Measurements from ENCODE around the gene CLASP1.
"Not testable (repeated sequence)": the region's sequence is repeated elsewhere in the genome, so short reads cannot be mapped to it uniquely, and the experiment has no call there.

The CLASP1 gene

GRCh38 chr2:121386707-121387106 is 262.6 kb downstream of the CLASP1 start:
- Mint-ChIP-seq H3K36me3 (ENCODE audit: low read depth) (peaks cover 50% of the 10 kb centered on the region), H3K27ac (no peak overlapping the region), H3K27me3 (no peaks in the 10 kb centered on the region), H3K9me3 (no peaks in the 10 kb centered on the region), H3K4me1 (ENCODE audit: low read depth) (peaks cover 3% of the 10 kb centered on the region), H3K4me3 (no peak overlapping the region)

- Mint-ChIP-seq H3K4me3 (no peak overlapping the region), H3K9me3 (no peaks in the 10 kb centered on the region), H3K4me1 (ENCODE audit: low read depth) (peaks cover 3% of the 10 kb centered on the region), H3K36me3 (ENCODE audit: low read depth) (peaks cover 51% of the 10 kb centered on the region), H3K27ac (no peak overlapping the region), H3K27me3 (no peaks in the 10 kb centered on the region)
Measured at GRCh38 chr2:121386102-121386501, 263.2 kb downstream of the CLASP1 start.

DNA sequence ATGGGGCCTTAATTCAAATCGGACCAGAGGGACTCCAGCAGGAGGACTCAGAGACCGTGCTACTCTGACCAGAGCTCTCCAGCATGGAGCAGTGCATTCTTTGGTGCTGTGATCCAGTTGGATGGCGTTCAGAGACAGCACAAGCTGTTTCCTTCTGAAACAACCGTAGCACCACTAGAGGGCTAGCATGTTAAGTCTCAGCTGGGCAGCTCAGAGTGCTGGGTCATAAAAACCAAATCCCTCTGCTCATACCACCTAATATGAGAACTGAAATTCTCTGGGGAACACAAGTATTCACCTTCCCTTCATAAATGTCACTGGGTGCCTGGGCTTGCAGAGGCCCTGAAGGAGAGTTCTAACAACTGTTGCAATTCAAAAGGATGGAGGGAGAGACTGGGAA is 266.5 kb downstream of the CLASP1 start:
- Mint-ChIP-seq H3K4me1 (ENCODE audit: low read depth) (peaks cover 3% of the 10 kb centered on the region), H3K36me3 (ENCODE audit: low read depth) (peaks cover 82% of the 10 kb centered on the region), H3K4me3 (no peak overlapping the region), H3K9me3 (no peaks in the 10 kb centered on the region), H3K27me3 (no peaks in the 10 kb centered on the region), H3K27ac (peak overlapping the region; percentile 56)

- Mint-ChIP-seq H3K27ac (peak overlapping the region; percentile 36), H3K9me3 (no peaks in the 10 kb centered on the region), H3K4me3 (no peak overlapping the region), H3K36me3 (ENCODE audit: low read depth) (peaks cover 91% of the 10 kb centered on the region), H3K27me3 (no peaks in the 10 kb centered on the region), H3K4me1 (ENCODE audit: low read depth) (no peaks in the 10 kb centered on the region)
Measured at GRCh38 chr2:121377646-121378045, 271.6 kb downstream of the CLASP1 start.

- peaks cover 91% of the 10 kb centered on the region for H3K36me3 Mint-ChIP-seq (ENCODE audit: low read depth)
Measured at GRCh38 chr2:121376535-121377250, 272.6 kb downstream of the CLASP1 start.

GRCh38 chr2:121375621-121376159 is 273.6 kb downstream of the CLASP1 start:
- H3K27me3 Mint-ChIP-seq, result no peaks in the 10 kb centered on the region
- H3K9me3 Mint-ChIP-seq, result no peaks in the 10 kb centered on the region
- no peak overlapping the region for H3K27ac Mint-ChIP-seq
- H3K36me3 Mint-ChIP-seq (ENCODE audit: low read depth), result peaks cover 86% of the 10 kb centered on the region
- H3K4me1 Mint-ChIP-seq (ENCODE audit: low read depth), result no peaks in the 10 kb centered on the region
- no peak overlapping the region for H3K4me3 Mint-ChIP-seq

More at GRCh38 chr2:121376535-121377250, 272.6 kb downstream of the CLASP1 start:
- no peaks in the 10 kb centered on the region for H3K9me3 Mint-ChIP-seq
- H3K4me1 Mint-ChIP-seq (ENCODE audit: low read depth), result no peaks in the 10 kb centered on the region
- H3K27me3 Mint-ChIP-seq, result no peaks in the 10 kb centered on the region
- no peak overlapping the region for H3K4me3 Mint-ChIP-seq
- H3K27ac Mint-ChIP-seq, result no peak overlapping the region

- H3K4me3 Mint-ChIP-seq; H3K9me3 Mint-ChIP-seq; H3K27ac Mint-ChIP-seq; H3K27me3 Mint-ChIP-seq; H3K4me1 Mint-ChIP-seq (ENCODE audit: low read depth): not testable (repeated sequence)
- peaks cover 75% of the 10 kb centered on the region for H3K36me3 Mint-ChIP-seq (ENCODE audit: low read depth)
Measured at GRCh38 chr2:121374412-121375075, 274.7 kb downstream of the CLASP1 start.

DNA sequence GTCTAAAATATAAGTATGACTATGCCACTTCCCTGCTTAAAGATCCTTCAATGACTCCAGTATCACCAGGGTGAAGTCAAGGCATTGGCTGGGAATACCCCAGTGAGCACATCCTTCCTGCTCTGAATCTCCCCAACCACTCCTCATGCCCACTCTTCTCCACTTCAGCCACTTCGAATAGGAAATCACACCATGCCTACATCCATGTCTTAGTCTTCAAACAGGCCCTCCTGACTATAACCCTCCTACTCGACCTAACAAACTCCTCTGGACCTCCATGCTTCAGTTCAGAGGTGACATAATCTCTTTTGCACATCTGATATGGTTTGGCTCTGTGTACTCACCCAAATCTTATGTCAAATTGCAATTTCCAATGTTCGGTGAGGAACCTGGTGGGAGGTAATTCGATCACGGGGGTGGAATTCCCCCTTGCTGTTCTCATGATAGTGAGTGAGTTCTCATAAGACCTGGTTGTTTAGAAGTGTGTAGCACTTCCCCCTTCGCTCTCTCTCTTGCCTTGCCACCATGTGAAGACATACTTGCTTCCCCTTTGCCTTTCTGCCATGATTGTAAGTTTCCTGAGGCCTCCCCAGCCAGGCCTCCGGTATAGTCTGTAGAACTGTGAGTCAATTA is 276.4 kb downstream of the CLASP1 start:
- Mint-ChIP-seq H3K36me3 (ENCODE audit: low read depth) (peaks cover 69% of the 10 kb centered on the region), H3K27me3 (no peaks in the 10 kb centered on the region), H3K9me3 (no peaks in the 10 kb centered on the region), H3K4me1 (ENCODE audit: low read depth) (no peaks in the 10 kb centered on the region), H3K27ac (peak overlapping the region; percentile 46), H3K4me3 (no peak overlapping the region)

DNA sequence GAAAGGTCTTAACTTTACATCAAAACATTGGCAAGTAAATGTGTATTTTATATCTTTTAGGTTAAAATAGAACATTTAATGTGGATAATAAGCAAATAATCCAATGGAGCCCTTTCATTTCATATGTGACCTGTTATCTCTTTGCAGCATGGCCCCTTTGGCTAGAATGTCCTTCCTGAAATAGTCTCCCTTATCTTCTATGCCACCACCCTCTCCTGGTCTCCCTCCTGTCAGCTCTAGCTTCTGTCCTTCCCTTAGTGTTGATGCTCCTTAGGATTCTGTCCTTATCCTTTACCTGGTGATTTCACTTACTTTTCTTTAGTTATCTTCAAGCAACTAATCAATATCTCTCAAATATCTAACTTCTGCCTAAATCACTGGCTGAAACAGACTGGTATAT is 277.2 kb downstream of the CLASP1 start:
- Mint-ChIP-seq H3K36me3 (ENCODE audit: low read depth) (peaks cover 69% of the 10 kb centered on the region), H3K9me3 (no peaks in the 10 kb centered on the region), H3K4me3 (no peak overlapping the region), H3K27ac (no peak overlapping the region), H3K27me3 (no peaks in the 10 kb centered on the region), H3K4me1 (ENCODE audit: low read depth) (no peaks in the 10 kb centered on the region)

DNA sequence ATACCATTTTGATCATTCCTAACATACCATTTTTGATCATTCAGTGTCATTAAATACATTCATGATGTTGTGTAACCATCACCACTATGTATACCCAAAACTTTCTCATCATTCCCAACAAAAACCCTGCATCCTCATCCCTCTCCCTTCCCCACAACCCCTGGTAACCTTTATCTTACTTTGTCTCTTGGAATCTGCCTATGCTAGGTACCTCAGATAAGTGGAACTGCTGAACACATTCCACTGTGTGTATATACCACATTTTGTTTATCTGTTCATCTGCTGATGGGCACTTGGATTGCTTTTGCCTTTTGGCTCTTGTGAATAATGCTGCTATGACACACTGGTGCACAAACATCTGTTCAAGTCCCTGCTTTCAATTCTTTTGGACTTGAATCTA is 280.4 kb downstream of the CLASP1 start:
- Mint-ChIP-seq H3K9me3 (no peaks in the 10 kb centered on the region), H3K27me3 (no peaks in the 10 kb centered on the region), H3K36me3 (ENCODE audit: low read depth) (peaks cover 63% of the 10 kb centered on the region), H3K4me1 (ENCODE audit: low read depth) (no peaks in the 10 kb centered on the region), H3K27ac (no peak overlapping the region), H3K4me3 (no peak overlapping the region)

DNA sequence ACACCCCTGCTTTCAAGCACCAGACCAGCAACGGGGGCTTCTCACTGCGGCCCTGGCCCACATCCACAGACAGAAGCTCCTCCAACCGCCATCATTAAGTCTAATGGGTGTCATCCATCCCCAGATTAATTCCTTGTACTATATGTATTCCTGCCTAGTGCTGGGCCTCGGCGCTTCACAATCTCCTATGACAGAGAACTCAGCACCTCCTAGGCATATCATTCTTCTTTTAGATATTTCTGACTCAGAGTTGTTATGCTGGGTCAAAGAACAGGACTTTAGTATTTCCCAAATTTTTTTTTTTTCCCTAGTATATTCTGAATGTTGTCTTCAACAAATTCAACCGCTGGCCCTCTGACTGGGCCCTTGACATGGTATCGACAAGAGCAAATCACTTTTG is 281.1 kb downstream of the CLASP1 start:
- H3K4me1 Mint-ChIP-seq (ENCODE audit: low read depth), result no peaks in the 10 kb centered on the region
- H3K9me3 Mint-ChIP-seq, result no peaks in the 10 kb centered on the region
- H3K4me3 Mint-ChIP-seq, result no peak overlapping the region
- H3K27me3 Mint-ChIP-seq, result no peaks in the 10 kb centered on the region
- peaks cover 58% of the 10 kb centered on the region for H3K36me3 Mint-ChIP-seq (ENCODE audit: low read depth)
- H3K27ac Mint-ChIP-seq, result no peak overlapping the region

DNA sequence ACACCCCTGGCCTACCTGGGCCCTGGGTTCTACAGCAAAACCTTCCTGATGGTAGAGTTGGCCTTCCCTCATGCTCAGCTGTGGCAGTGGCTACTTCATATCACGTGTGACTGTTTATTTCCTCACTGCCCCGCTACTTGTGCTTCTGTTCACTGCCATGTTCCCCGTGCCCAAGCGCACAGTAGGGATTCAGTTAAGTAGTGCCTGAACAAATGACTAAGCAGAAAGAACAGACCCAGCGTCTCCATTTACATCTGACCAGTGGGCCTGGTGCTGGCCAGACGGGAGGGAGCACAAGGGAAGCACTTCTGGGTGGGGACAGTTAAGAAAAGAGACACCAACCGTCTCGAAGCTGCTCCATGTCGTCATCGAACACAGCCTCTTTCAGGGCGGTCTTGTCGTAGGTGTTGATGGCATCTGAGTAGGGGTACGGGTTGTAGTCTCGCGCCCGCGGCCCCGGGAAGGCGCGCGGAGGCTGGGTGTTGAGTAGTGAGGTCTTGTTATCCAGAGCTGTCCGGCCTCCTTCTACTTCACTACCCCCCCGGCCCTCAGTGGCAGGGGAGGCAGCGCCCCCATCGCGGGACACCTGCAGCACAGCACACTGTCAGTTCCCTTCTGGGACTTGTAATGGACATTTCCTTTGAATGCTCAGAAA is 281.9 kb downstream of the CLASP1 start:
- H3K36me3 Mint-ChIP-seq (ENCODE audit: low read depth), result peaks cover 58% of the 10 kb centered on the region
- H3K4me3 Mint-ChIP-seq, result no peak overlapping the region
- H3K9me3 Mint-ChIP-seq, result no peaks in the 10 kb centered on the region
- no peak overlapping the region for H3K27ac Mint-ChIP-seq
- H3K27me3 Mint-ChIP-seq, result no peaks in the 10 kb centered on the region
- H3K4me1 Mint-ChIP-seq (ENCODE audit: low read depth), result no peaks in the 10 kb centered on the region

DNA sequence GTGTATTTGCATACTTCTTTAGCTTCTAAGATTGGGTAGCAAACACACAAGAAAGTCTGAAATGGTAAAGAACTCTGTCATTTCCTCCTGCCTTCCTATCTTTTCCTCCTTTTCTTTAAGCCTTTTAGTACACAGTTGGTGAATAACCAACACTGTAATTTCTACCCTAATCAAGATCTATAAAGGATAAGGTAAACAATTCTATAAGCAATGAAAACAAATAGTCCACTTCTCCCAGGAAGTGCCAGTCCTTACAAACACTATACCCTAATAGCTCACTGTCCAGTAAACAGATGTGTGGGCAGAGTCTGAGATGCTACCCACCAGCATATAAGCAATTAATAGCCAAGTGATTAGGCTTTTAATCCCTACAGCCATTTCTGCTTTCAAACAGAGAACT is 283.2 kb downstream of the CLASP1 start:
- Mint-ChIP-seq H3K27me3 (no peaks in the 10 kb centered on the region), H3K27ac (no peak overlapping the region), H3K4me1 (ENCODE audit: low read depth) (peaks cover 1% of the 10 kb centered on the region), H3K4me3 (no peak overlapping the region), H3K9me3 (no peaks in the 10 kb centered on the region), H3K36me3 (ENCODE audit: low read depth) (peaks cover 57% of the 10 kb centered on the region)

DNA sequence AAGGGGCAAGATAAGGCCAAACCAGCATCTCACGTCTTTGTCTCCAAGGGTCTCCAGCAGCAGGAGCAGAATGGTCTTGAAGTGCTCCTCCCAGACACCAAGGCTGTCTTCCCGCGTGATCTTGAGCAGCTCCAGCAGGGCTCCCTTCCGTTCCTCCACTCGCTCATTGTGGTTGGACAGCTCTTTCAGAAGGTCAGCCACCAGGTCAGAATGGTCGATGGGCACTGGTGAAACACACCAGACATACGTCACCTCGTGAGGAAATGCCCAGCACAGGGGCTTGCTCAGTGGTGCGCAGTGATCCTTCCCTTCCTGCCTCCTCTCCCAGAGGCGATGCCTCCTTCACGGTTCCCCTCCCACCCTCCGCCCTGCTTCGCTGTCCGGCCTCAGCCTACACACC is 284.2 kb downstream of the CLASP1 start:
- Mint-ChIP-seq H3K36me3 (ENCODE audit: low read depth) (peaks cover 65% of the 10 kb centered on the region), H3K4me1 (ENCODE audit: low read depth) (peaks cover 11% of the 10 kb centered on the region), H3K9me3 (no peaks in the 10 kb centered on the region), H3K27ac (no peak overlapping the region), H3K27me3 (no peaks in the 10 kb centered on the region), H3K4me3 (no peak overlapping the region)
